Colonic mucosa (tissue), 4 donors: ENCODE measurements around the gene ATXN3L. TPM values are rescaled to one million over a fixed set of nuclear protein-coding genes. Genes with fewer than 3 reads are reported as not detected.
A peak's percentile ranks its signal among the peaks of the same experiment; 100 is the strongest.

Source experiments
- DNase-seq: peaks from one replicate; pipeline ENCODE4 v3.0.0-alpha.2; 2020
- H3K27ac ChIP-seq: fragments of 200-600 bp; one replicate; pipeline ENCODE4 v1.8.0; 2021
- H3K27me3 ChIP-seq: fragments of 200-600 bp; one replicate; pipeline ENCODE4 v1.8.0; 2021
- H3K36me3 ChIP-seq: fragments of 200-600 bp; one replicate; pipeline ENCODE4 v1.8.0; 2021
- H3K4me1 ChIP-seq: fragments of 200-600 bp; one replicate; pipeline ENCODE4 v1.8.0; 2021; ENCODE audit warnings: mild to moderate bottlenecking
- H3K4me3 ChIP-seq: fragments of 200-600 bp; one replicate; pipeline ENCODE4 v1.8.0; 2021
- H3K9ac ChIP-seq, 2 donors: one replicate each; pipeline ENCODE4 v1.7.0; 2013; ENCODE audit warnings: control low read depth in 2 of 2, low read depth in 2 of 2, low read length in 2 of 2
- H3K9me3 ChIP-seq: fragments of 200-600 bp; one replicate; pipeline ENCODE4 v1.8.0; 2021
- intact Hi-C: fragments of 100-400 bp; cut with DNase I; formaldehyde crosslinking; loops from one replicate; pipeline ENCODE4 v1.14.1; 2022
- total RNA-seq, 2 donors: library from RNA; stranded (reverse); fragmentation: NEBNext Ultra II Directional in 1 of 2; extraction: Animal tissue kit (Norgen Biotek cat#: 25700) in 1 of 2; gene quantifications; one replicate each; pipeline ENCODE4 v1.2.1, GENCODE V29; 2021
- TF ChIP-seq, protein P1 (sequence below): fragments of 200-600 bp; IDR thresholded peaks from one replicate; pipeline ENCODE4 v1.8.0; 2022; ENCODE audit warnings: antibody characterized with exemption, mild to moderate bottlenecking
- donor health status: healthy.
- donor health status: DM: no; HTN: no; CAD: no.
- donor health status: DM: no; HTN: no; CAD: no.

ATXN3L gene
- total RNA-seq, 2 donors from 2014 or later, result not detected

- Histone ChIP-seq H3K36me3 (no peaks in the 10 kb centered on the region), H3K9ac (no peak overlapping the region), H3K27me3 (no peaks in the 10 kb centered on the region), H3K4me1 (no peaks in the 10 kb centered on the region), H3K4me3 (no peak overlapping the region), H3K27ac (no peak overlapping the region), H3K9me3 (no peaks in the 10 kb centered on the region)
- DNase-seq, result no peak
- intact Hi-C loops, result no loop called here
- TF ChIP-seq, protein P1, sequence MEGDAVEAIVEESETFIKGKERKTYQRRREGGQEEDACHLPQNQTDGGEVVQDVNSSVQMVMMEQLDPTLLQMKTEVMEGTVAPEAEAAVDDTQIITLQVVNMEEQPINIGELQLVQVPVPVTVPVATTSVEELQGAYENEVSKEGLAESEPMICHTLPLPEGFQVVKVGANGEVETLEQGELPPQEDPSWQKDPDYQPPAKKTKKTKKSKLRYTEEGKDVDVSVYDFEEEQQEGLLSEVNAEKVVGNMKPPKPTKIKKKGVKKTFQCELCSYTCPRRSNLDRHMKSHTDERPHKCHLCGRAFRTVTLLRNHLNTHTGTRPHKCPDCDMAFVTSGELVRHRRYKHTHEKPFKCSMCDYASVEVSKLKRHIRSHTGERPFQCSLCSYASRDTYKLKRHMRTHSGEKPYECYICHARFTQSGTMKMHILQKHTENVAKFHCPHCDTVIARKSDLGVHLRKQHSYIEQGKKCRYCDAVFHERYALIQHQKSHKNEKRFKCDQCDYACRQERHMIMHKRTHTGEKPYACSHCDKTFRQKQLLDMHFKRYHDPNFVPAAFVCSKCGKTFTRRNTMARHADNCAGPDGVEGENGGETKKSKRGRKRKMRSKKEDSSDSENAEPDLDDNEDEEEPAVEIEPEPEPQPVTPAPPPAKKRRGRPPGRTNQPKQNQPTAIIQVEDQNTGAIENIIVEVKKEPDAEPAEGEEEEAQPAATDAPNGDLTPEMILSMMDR, result no peak
Measured at GRCh38 chrX:13345037-13345436, 25.2 kb upstream of the ATXN3L start.

- H3K27me3 ChIP-seq, result no peaks in the 10 kb centered on the region
- intact Hi-C loops, result no loop called here
- no peak overlapping the region for H3K27ac ChIP-seq
- H3K36me3 ChIP-seq, result no peaks in the 10 kb centered on the region
- no peaks in the 10 kb centered on the region for H3K4me1 ChIP-seq
- H3K9ac ChIP-seq, result no peak overlapping the region
- TF ChIP-seq, protein P1, result no peak
- H3K9me3 ChIP-seq, result no peaks in the 10 kb centered on the region
- DNase-seq, result no peak
- no peak overlapping the region for H3K4me3 ChIP-seq
Measured at GRCh38 chrX:13341491-13342101, 21.7 kb upstream of the ATXN3L start.

DNA sequence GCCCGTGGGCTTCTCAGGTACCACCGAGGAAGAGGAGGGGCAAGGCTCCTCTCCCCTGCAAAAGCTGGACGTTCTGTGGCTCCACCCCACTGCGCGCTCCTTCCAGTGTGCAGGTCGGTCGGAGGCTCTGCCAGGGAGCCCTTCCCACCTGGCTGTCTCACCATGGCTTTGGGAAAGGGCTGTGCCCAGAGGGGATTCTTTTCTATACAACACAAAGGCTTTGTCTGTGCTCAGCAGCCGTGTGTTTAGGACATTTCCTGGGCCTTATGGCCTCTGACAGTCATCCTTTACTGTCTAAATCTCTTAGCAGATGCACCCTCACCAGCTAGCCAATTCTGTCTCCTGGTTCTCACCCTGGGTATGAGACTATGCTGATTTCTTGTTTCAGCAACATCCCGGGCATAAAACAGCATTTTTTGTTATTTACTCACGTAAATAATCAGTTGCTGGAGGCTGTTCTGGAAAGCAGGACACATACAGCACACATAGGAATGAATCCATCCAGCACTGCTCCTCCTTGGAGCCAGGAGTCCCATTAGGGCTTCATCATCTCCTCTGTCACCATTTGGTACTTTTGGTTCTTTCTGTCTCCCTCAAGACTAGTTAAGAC lies 20.4 kb upstream of the ATXN3L start:
- no peaks in the 10 kb centered on the region for H3K36me3 ChIP-seq
- H3K9ac ChIP-seq, result no peak overlapping the region
- intact Hi-C loops, result no loop called here
- DNase-seq, result no peak
- H3K27ac ChIP-seq, result no peak overlapping the region
- no peak overlapping the region for H3K4me3 ChIP-seq
- no peaks in the 10 kb centered on the region for H3K9me3 ChIP-seq
- H3K4me1 ChIP-seq, result no peaks in the 10 kb centered on the region
- H3K27me3 ChIP-seq, result no peaks in the 10 kb centered on the region
- TF ChIP-seq, protein P1, result no peak

GRCh38 chrX:13339607-13340006 lies 19.8 kb upstream of the ATXN3L start:
- Histone ChIP-seq H3K36me3 (no peaks in the 10 kb centered on the region), H3K9me3 (no peaks in the 10 kb centered on the region), H3K4me3 (no peak overlapping the region), H3K9ac (no peak overlapping the region), H3K27ac (no peak overlapping the region), H3K27me3 (no peaks in the 10 kb centered on the region), H3K4me1 (no peaks in the 10 kb centered on the region)
- intact Hi-C loops, result no loop called here
- TF ChIP-seq, protein P1, result no peak
- peak; percentile 49 for DNase-seq

DNA sequence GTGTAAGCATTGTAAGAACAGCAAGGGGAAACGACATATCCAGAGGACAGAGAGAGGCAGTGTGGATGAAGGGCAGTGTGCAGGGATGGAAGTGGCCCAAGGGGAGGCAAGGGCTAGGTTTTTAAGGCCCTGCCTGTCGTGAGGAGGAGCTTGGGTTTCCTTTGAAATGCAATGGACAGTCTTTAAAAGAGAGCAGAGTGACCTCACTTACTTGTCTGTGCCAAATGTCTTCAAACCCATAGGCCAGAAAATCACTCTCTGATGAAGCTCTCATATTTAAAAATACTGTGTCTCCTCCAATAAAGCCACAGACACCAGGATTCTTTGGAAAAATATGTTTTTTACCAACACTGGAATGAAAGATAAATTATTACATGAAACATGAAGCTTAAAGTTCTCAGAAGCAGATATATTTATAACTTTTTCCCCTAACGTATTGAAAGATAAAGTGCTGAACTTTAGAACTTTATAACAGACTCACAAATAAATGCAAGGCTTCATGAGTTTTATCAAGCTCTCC lies 19.2 kb upstream of the ATXN3L start:
- TF ChIP-seq, protein P1, result no peak
- intact Hi-C loops, result no loop called here
- Histone ChIP-seq H3K4me1 (no peaks in the 10 kb centered on the region), H3K4me3 (no peak overlapping the region), H3K9ac (no peak overlapping the region), H3K9me3 (no peaks in the 10 kb centered on the region), H3K27me3 (no peaks in the 10 kb centered on the region), H3K36me3 (no peaks in the 10 kb centered on the region), H3K27ac (no peak overlapping the region)
- no peak for DNase-seq
